NCI-H446 (cell line): ENCODE data around the gene LAMA2.

Source experiments
- DNase-seq, 2 experiments: peaks; one replicate each; lab custom pipeline; 2025; lab: John Stamatoyannopoulos, UW

The LAMA2 gene

GRCh38 chr6:129494099-129494498, 611.2 kb downstream of the LAMA2 start:
- no peak for DNase-seq

- no peak for DNase-seq
Measured at GRCh38 chr6:129494586-129494985, 611.6 kb downstream of the LAMA2 start.

GRCh38 chr6:129495652-129496051, 612.7 kb downstream of the LAMA2 start:
- DNase-seq = no peak

GRCh38 chr6:129497481-129498441, 614.8 kb downstream of the LAMA2 start:
- no peak for DNase-seq

- no peak for DNase-seq
Measured at GRCh38 chr6:129498541-129498940, 615.6 kb downstream of the LAMA2 start.

- DNase-seq = peak; percentile 36 to 56
Measured at GRCh38 chr6:129498950-129499842, 616.3 kb downstream of the LAMA2 start.

- no peak for DNase-seq
Measured at GRCh38 chr6:129499843-129500219, 616.9 kb downstream of the LAMA2 start.

GRCh38 chr6:129500958-129501739, 618.2 kb downstream of the LAMA2 start:
- no peak for DNase-seq

- DNase-seq = no peak
Measured at GRCh38 chr6:129501740-129502660, 619.1 kb downstream of the LAMA2 start.

GRCh38 chr6:129504456-129504855, 621.5 kb downstream of the LAMA2 start:
- no peak for DNase-seq

GRCh38 chr6:129507059-129507807, 624.3 kb downstream of the LAMA2 start:
- no peak for DNase-seq

- DNase-seq = no peak
Measured at GRCh38 chr6:129507846-129508245, 624.9 kb downstream of the LAMA2 start.

- DNase-seq = no peak
Measured at GRCh38 chr6:129508477-129509145, 625.7 kb downstream of the LAMA2 start.

- no peak for DNase-seq
Measured at GRCh38 chr6:129510950-129511349, 628.0 kb downstream of the LAMA2 start.

GRCh38 chr6:129513471-129513870, 630.5 kb downstream of the LAMA2 start:
- no peak for DNase-seq

GRCh38 chr6:129515004-129515403, 632.1 kb downstream of the LAMA2 start:
- no peak for DNase-seq

- DNase-seq = no peak
Measured at GRCh38 chr6:129516005-129516404, 633.1 kb downstream of the LAMA2 start.

- DNase-seq = peak; percentile 8 to 9
Measured at GRCh38 chr6:129516787-129517186, 633.8 kb downstream of the LAMA2 start.

- DNase-seq = no peak
Measured at GRCh38 chr6:129517288-129517687, 634.4 kb downstream of the LAMA2 start.

GRCh38 chr6:129519750-129520149, 636.8 kb downstream of the LAMA2 start:
- DNase-seq = no peak
